ENCODE results near the gene NCKAP5. TPM values are rescaled to one million over a fixed set of nuclear protein-coding genes. Genes with fewer than 3 reads are reported as not detected.
"Not testable (repeated sequence)": the region's sequence is repeated elsewhere in the genome, so short reads cannot be mapped to it uniquely, and the experiment has no call there.

NCKAP5 gene
- total RNA-seq, 2 donors from 2014 or later: not detected

GRCh38 chr2:133213651-133214050, 354.6 kb downstream of the NCKAP5 start:
- H3K27me3 Mint-ChIP-seq (ENCODE audit: low read depth): no peaks in the 10 kb centered on the region
- H3K36me3 Mint-ChIP-seq (ENCODE audit: insufficient read depth in 2 of 2): peaks cover 0 to 5% of the 10 kb centered on the region in 2 donors
- ATAC-seq (replicated peaks in 1 of 2) (no peak), DNase-seq (no peak)
- H3K4me1 Mint-ChIP-seq (ENCODE audit: low read depth): no peaks in the 10 kb centered on the region
- no peak overlapping the region for H3K27ac Mint-ChIP-seq
- no peak overlapping the region for H3K4me3 Mint-ChIP-seq
- H3K9me3 Mint-ChIP-seq: peaks cover 2 to 5% of the 10 kb centered on the region in 2 donors

- no peak for DNase-seq
- Mint-ChIP-seq H3K27ac (no peak overlapping the region), H3K4me1 (ENCODE audit: low read depth) (no peaks in the 10 kb centered on the region), H3K36me3 (ENCODE audit: insufficient read depth in 2 of 2) (peaks cover 0 to 3% of the 10 kb centered on the region in 2 donors), H3K27me3 (ENCODE audit: low read depth) (no peaks in the 10 kb centered on the region), H3K9me3 (peaks cover 5 to 6% of the 10 kb centered on the region in 2 donors), H3K4me3 (no peak overlapping the region)
- no peak for ATAC-seq (replicated peaks in 1 of 2)
These were observed 358.9 kb downstream of the NCKAP5 start for GRCh38 chr2:133209325-133209724.

- ATAC-seq (replicated peaks in 1 of 2); H3K27ac Mint-ChIP-seq; DNase-seq; H3K27me3 Mint-ChIP-seq (ENCODE audit: low read depth); H3K36me3 Mint-ChIP-seq (ENCODE audit: insufficient read depth in 2 of 2); H3K9me3 Mint-ChIP-seq; H3K4me1 Mint-ChIP-seq (ENCODE audit: low read depth); H3K4me3 Mint-ChIP-seq: not testable (repeated sequence)
These were observed 361.6 kb downstream of the NCKAP5 start for GRCh38 chr2:133206666-133207065.

- ATAC-seq (replicated peaks in 1 of 2) (no peak), DNase-seq (no peak)
- no peak overlapping the region for H3K4me3 Mint-ChIP-seq
- H3K27me3 Mint-ChIP-seq (ENCODE audit: low read depth): no peaks in the 10 kb centered on the region
- H3K4me1 Mint-ChIP-seq (ENCODE audit: low read depth): no peaks in the 10 kb centered on the region
- H3K27ac Mint-ChIP-seq: no peak overlapping the region
- peaks cover 6 to 11% of the 10 kb centered on the region in 2 donors for H3K9me3 Mint-ChIP-seq
- H3K36me3 Mint-ChIP-seq (ENCODE audit: insufficient read depth in 2 of 2): no peaks in the 10 kb centered on the region
These were observed 363.8 kb downstream of the NCKAP5 start for GRCh38 chr2:133204421-133204820.

GRCh38 chr2:133200684-133201421, 367.4 kb downstream of the NCKAP5 start:
- H3K36me3 Mint-ChIP-seq (ENCODE audit: insufficient read depth in 2 of 2): no peaks in the 10 kb centered on the region
- ATAC-seq (replicated peaks in 1 of 2) (no peak), DNase-seq (no peak)
- H3K4me3 Mint-ChIP-seq: no peak overlapping the region
- peaks cover 0 to 9% of the 10 kb centered on the region in 2 donors for H3K9me3 Mint-ChIP-seq
- no peaks in the 10 kb centered on the region for H3K27me3 Mint-ChIP-seq (ENCODE audit: low read depth)
- no peaks in the 10 kb centered on the region for H3K4me1 Mint-ChIP-seq (ENCODE audit: low read depth)
- no peak overlapping the region for H3K27ac Mint-ChIP-seq

- Mint-ChIP-seq H3K4me1 (ENCODE audit: low read depth) (no peaks in the 10 kb centered on the region), H3K9me3 (peaks cover 0 to 9% of the 10 kb centered on the region in 2 donors), H3K27ac (no peak overlapping the region), H3K27me3 (ENCODE audit: low read depth) (no peaks in the 10 kb centered on the region), H3K36me3 (ENCODE audit: insufficient read depth in 2 of 2) (no peaks in the 10 kb centered on the region), H3K4me3 (no peak overlapping the region)
- ATAC-seq (replicated peaks in 1 of 2): no peak
- no peak for DNase-seq
These were observed 369.6 kb downstream of the NCKAP5 start for GRCh38 chr2:133198678-133199077.

- H3K4me1 Mint-ChIP-seq (ENCODE audit: low read depth): no peaks in the 10 kb centered on the region
- DNase-seq: no peak
- H3K27ac Mint-ChIP-seq: no peak overlapping the region
- ATAC-seq (replicated peaks in 1 of 2): no peak
- H3K36me3 Mint-ChIP-seq (ENCODE audit: insufficient read depth in 2 of 2): no peaks in the 10 kb centered on the region
- no peaks in the 10 kb centered on the region for H3K27me3 Mint-ChIP-seq (ENCODE audit: low read depth)
- H3K9me3 Mint-ChIP-seq: peaks cover 0 to 6% of the 10 kb centered on the region in 2 donors
- H3K4me3 Mint-ChIP-seq: no peak overlapping the region
These were observed 371.1 kb downstream of the NCKAP5 start for GRCh38 chr2:133197156-133197555.

- Mint-ChIP-seq H3K36me3 (ENCODE audit: insufficient read depth in 2 of 2) (no peaks in the 10 kb centered on the region), H3K4me3 (no peak overlapping the region), H3K27me3 (ENCODE audit: low read depth) (no peaks in the 10 kb centered on the region), H3K4me1 (ENCODE audit: low read depth) (no peaks in the 10 kb centered on the region), H3K27ac (no peak overlapping the region), H3K9me3 (peaks cover 0 to 5% of the 10 kb centered on the region in 2 donors)
- no peak for ATAC-seq (replicated peaks in 1 of 2)
- no peak for DNase-seq
These were observed 373.4 kb downstream of the NCKAP5 start for GRCh38 chr2:133194777-133195335.

- H3K36me3 Mint-ChIP-seq (ENCODE audit: insufficient read depth in 2 of 2): no peaks in the 10 kb centered on the region
- ATAC-seq (replicated peaks in 1 of 2): no peak
- H3K9me3 Mint-ChIP-seq: peaks cover 0 to 5% of the 10 kb centered on the region in 2 donors
- no peak overlapping the region for H3K27ac Mint-ChIP-seq
- no peak overlapping the region for H3K4me3 Mint-ChIP-seq
- no peaks in the 10 kb centered on the region for H3K4me1 Mint-ChIP-seq (ENCODE audit: low read depth)
- H3K27me3 Mint-ChIP-seq (ENCODE audit: low read depth): no peaks in the 10 kb centered on the region
- no peak for DNase-seq
These were observed 374.0 kb downstream of the NCKAP5 start for GRCh38 chr2:133194362-133194655.

GRCh38 chr2:133193544-133194361, 374.5 kb downstream of the NCKAP5 start:
- no peak overlapping the region for H3K4me3 Mint-ChIP-seq
- peaks cover 0 to 6% of the 10 kb centered on the region in 2 donors for H3K9me3 Mint-ChIP-seq
- H3K36me3 Mint-ChIP-seq (ENCODE audit: insufficient read depth in 2 of 2): no peaks in the 10 kb centered on the region
- no peaks in the 10 kb centered on the region for H3K27me3 Mint-ChIP-seq (ENCODE audit: low read depth)
- no peaks in the 10 kb centered on the region for H3K4me1 Mint-ChIP-seq (ENCODE audit: low read depth)
- DNase-seq: no peak
- H3K27ac Mint-ChIP-seq: no peak overlapping the region
- no peak for ATAC-seq (replicated peaks in 1 of 2)

- Mint-ChIP-seq H3K27ac (no peak overlapping the region), H3K36me3 (ENCODE audit: insufficient read depth in 2 of 2) (no peaks in the 10 kb centered on the region), H3K4me3 (no peak overlapping the region), H3K27me3 (ENCODE audit: low read depth) (no peaks in the 10 kb centered on the region), H3K9me3 (peaks cover 0 to 7% of the 10 kb centered on the region in 2 donors), H3K4me1 (ENCODE audit: low read depth) (no peaks in the 10 kb centered on the region)
- no peak for DNase-seq
- ATAC-seq (replicated peaks in 1 of 2): no peak
These were observed 376.2 kb downstream of the NCKAP5 start for GRCh38 chr2:133192028-133192427.

- ATAC-seq (replicated peaks in 1 of 2): no peak
- H3K27ac Mint-ChIP-seq: no peak overlapping the region
- H3K4me3 Mint-ChIP-seq: no peak overlapping the region
- H3K4me1 Mint-ChIP-seq (ENCODE audit: low read depth): no peaks in the 10 kb centered on the region
- no peaks in the 10 kb centered on the region for H3K27me3 Mint-ChIP-seq (ENCODE audit: low read depth)
- no peak for DNase-seq
- H3K9me3 Mint-ChIP-seq: peaks cover 0 to 3% of the 10 kb centered on the region in 2 donors
- peaks cover 0 to 1% of the 10 kb centered on the region in 2 donors for H3K36me3 Mint-ChIP-seq (ENCODE audit: insufficient read depth in 2 of 2)
These were observed 391.1 kb downstream of the NCKAP5 start for GRCh38 chr2:133177196-133177595.

GRCh38 chr2:133175926-133176325, 392.3 kb downstream of the NCKAP5 start:
- Mint-ChIP-seq H3K36me3 (ENCODE audit: insufficient read depth in 2 of 2) (peaks cover 0 to 1% of the 10 kb centered on the region in 2 donors), H3K4me3 (no peak overlapping the region), H3K27me3 (ENCODE audit: low read depth) (no peaks in the 10 kb centered on the region), H3K27ac (no peak overlapping the region), H3K4me1 (ENCODE audit: low read depth) (no peaks in the 10 kb centered on the region), H3K9me3 (no peaks in the 10 kb centered on the region)
- DNase-seq (no peak), ATAC-seq (replicated peaks in 1 of 2) (no peak)

Data from activated T-cell treated with anti-CD3 and anti-CD28 coated beads, Interleukin-2, amount 50 U/mL, for 72 hours (primary cell).